ENCODE data around the gene SCEL. TPM values are rescaled to one million over a fixed set of nuclear protein-coding genes. Genes with fewer than 3 reads are reported as not detected.

SCEL gene
- total and polyA plus RNA-seq, 2 of the 8 experiments (the other 6 are each of a cell fraction or from before 2014, with no cell fraction given): not detected

- no peak overlapping the region for H3K14ac ChIP-seq (ENCODE audit: insufficient read length)
- ChIA-PET POLR2A (ENCODE audit: partially characterized antibody) (no interaction called here), CTCF (ENCODE audit: partially characterized antibody) (interaction anchor here (0.8 to 1.5 kb wide), 4 partner anchors 10 to 256 kb away, joined by 3 to 4 read pairs (median 4); no protein-coding TSS in a partner anchor)
- no peak overlapping the region; the same call in 1 of the 2 replicates for H2AFZ ChIP-seq (ENCODE audit: low read length)
- H4K8ac ChIP-seq (ENCODE audit: extremely low read depth, insufficient read depth, low read length): no peak overlapping the region
- no peaks in the 10 kb centered on the region for H3K9me3 ChIP-seq (ENCODE audit: insufficient read depth in 2 of 2, low read depth in 1 of 2, low read length in 1 of 2)
- no peak overlapping the region for H2BK5ac ChIP-seq (ENCODE audit: low read depth, low read length)
- no peak overlapping the region for H2BK120ac ChIP-seq (replicated peaks; ENCODE audit: low read depth, low read length)
- no peak overlapping the region for H4K5ac ChIP-seq (ENCODE audit: insufficient read length, low read depth, low read length)
- H2BK12ac ChIP-seq (ENCODE audit: low read depth, low read length): no peak overlapping the region
- no peak overlapping the region for H2AK5ac ChIP-seq (ENCODE audit: low read depth, low read length)
- no peak overlapping the region for H3K4me2 ChIP-seq (ENCODE audit: insufficient read depth in 1 of 2, low read depth in 2 of 2, low read length in 2 of 2)
- H3K4me1 ChIP-seq (replicated peaks in 1 of 4; ENCODE audit: control insufficient read depth in 3 of 4, insufficient read depth in 4 of 4, low read length in 3 of 4): no peaks in the 10 kb centered on the region
- no peak overlapping the region for H3K4me3 ChIP-seq (ENCODE audit: extremely low read depth in 1 of 4, insufficient read depth in 2 of 4, low read depth in 3 of 4, low read length in 4 of 4)
- no peak overlapping the region for H3K9ac ChIP-seq (replicated peaks in 1 of 4; ENCODE audit: extremely low read depth in 1 of 4, low read depth in 3 of 4, low read length in 3 of 4)
- no peak overlapping the region for H3K18ac ChIP-seq (ENCODE audit: extremely low read depth, low read length)
- H4K20me1 ChIP-seq (replicated peaks in 1 of 2; ENCODE audit: control insufficient read depth in 1 of 2, insufficient read depth in 2 of 2, low read length in 2 of 2): no peaks in the 10 kb centered on the region
- no peaks in the 10 kb centered on the region; the same call in 1 of the 2 replicates for H3K23me2 ChIP-seq (ENCODE audit: low read depth, low read length)
- H3K36me3 ChIP-seq (ENCODE audit: control insufficient read depth in 2 of 4, insufficient read depth in 4 of 4, low read length in 3 of 4): no peaks in the 10 kb centered on the region
- DNase-seq (ENCODE audit: low read depth in 1 of 2, low spot score in 2 of 2): no peak
- H3K79me1 ChIP-seq (ENCODE audit: low read depth, low read length): no peaks in the 10 kb centered on the region
- H3K79me2 ChIP-seq (ENCODE audit: control insufficient read depth in 1 of 2, insufficient read depth in 2 of 2, low read length in 2 of 2): no peaks in the 10 kb centered on the region
- no peak overlapping the region for H2BK15ac ChIP-seq (ENCODE audit: low read length)
- no peak overlapping the region for H4K91ac ChIP-seq (replicated peaks; ENCODE audit: insufficient read length, low read length)
- no peak overlapping the region for H3K56ac ChIP-seq (replicated peaks; ENCODE audit: insufficient read length, low read depth, low read length)
- no peak overlapping the region for H3K23ac ChIP-seq (ENCODE audit: insufficient read length)
- no peak for FAIRE-seq
- no peak overlapping the region for H3K4ac ChIP-seq (replicated peaks; ENCODE audit: insufficient read length, low read depth, low read length)
- no peak overlapping the region for H2BK20ac ChIP-seq (ENCODE audit: low read length)
- no peaks in the 10 kb centered on the region for H3K27me3 ChIP-seq (replicated peaks in 1 of 4; ENCODE audit: control insufficient read depth in 3 of 4, extremely low read depth in 1 of 4, insufficient read depth in 3 of 4, low read length in 3 of 4)
- no peak overlapping the region for H3K27ac ChIP-seq (ENCODE audit: low read depth, low read length)
- TF ChIP-seq CHD1 (IDR thresholded peaks at IDR 0.05; ENCODE audit: low read depth, low read length) (no peak), EGR1 (IDR thresholded peaks at IDR 0.05; ENCODE audit: borderline replicate concordance, low read depth, low read length) (no peak), CBX5 (IDR thresholded peaks at IDR 0.05; ENCODE audit: low read depth, low read length) (no peak), RAD21 (IDR thresholded peaks at IDR 0.05 in 1 of 2, conservative IDR thresholded peaks at IDR 0.05 in 1 of 2; ENCODE audit: low read depth in 2 of 2, low read length in 2 of 2) (no peak), JUN (IDR thresholded peaks at IDR 0.05; ENCODE audit: low read depth, low read length) (no peak), SP1 (IDR thresholded peaks at IDR 0.05; ENCODE audit: low read depth, low read length) (no peak), BRCA1 (IDR thresholded peaks at IDR 0.05; ENCODE audit: low read depth, low read length) (no peak), SRF (IDR thresholded peaks at IDR 0.05; ENCODE audit: low read depth, low read length) (no peak)
These were observed 37.7 kb upstream of the SCEL start for GRCh38 chr13:77497835-77498234.
